ENCODE measurements around the gene SCD. TPM values are rescaled to one million over a fixed set of nuclear protein-coding genes. Genes with fewer than 3 reads are reported as not detected.

SCD gene
- total and polyA plus RNA-seq, 2 of the 13 experiments (the other 11 are each of a cell fraction or from before 2014, with no cell fraction given): 492 to 512 TPM

DNA sequence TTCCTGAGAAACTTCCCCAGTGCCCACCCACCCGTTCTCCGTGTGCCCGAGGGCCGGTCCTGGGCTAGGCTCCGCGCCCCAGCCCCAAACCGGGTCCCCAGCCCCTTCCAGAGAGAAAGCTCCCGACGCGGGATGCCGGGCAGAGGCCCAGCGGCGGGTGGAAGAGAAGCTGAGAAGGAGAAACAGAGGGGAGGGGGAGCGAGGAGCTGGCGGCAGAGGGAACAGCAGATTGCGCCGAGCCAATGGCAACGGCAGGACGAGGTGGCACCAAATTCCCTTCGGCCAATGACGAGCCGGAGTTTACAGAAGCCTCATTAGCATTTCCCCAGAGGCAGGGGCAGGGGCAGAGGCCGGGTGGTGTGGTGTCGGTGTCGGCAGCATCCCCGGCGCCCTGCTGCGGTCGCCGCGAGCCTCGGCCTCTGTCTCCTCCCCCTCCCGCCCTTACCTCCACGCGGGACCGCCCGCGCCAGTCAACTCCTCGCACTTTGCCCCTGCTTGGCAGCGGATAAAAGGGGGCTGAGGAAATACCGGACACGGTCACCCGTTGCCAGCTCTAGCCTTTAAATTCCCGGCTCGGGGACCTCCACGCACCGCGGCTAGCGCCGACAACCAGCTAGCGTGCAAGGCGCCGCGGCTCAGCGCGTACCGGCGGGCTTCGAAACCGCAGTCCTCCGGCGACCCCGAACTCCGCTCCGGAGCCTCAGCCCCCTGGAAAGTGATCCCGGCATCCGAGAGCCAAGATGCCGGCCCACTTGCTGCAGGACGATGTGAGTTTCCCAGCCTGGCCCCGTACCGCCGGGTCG, at the start of gene SCD (continued):
- TF ChIP-seq, protein P1, sequence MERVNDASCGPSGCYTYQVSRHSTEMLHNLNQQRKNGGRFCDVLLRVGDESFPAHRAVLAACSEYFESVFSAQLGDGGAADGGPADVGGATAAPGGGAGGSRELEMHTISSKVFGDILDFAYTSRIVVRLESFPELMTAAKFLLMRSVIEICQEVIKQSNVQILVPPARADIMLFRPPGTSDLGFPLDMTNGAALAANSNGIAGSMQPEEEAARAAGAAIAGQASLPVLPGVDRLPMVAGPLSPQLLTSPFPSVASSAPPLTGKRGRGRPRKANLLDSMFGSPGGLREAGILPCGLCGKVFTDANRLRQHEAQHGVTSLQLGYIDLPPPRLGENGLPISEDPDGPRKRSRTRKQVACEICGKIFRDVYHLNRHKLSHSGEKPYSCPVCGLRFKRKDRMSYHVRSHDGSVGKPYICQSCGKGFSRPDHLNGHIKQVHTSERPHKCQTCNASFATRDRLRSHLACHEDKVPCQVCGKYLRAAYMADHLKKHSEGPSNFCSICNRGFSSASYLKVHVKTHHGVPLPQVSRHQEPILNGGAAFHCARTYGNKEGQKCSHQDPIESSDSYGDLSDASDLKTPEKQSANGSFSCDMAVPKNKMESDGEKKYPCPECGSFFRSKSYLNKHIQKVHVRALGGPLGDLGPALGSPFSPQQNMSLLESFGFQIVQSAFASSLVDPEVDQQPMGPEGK (CRISPR knock-in tag; IDR thresholded peaks at IDR 0.05): peak; percentile 46; the same call in 1 of the 2 replicates
- TF ChIP-seq, protein P2, sequence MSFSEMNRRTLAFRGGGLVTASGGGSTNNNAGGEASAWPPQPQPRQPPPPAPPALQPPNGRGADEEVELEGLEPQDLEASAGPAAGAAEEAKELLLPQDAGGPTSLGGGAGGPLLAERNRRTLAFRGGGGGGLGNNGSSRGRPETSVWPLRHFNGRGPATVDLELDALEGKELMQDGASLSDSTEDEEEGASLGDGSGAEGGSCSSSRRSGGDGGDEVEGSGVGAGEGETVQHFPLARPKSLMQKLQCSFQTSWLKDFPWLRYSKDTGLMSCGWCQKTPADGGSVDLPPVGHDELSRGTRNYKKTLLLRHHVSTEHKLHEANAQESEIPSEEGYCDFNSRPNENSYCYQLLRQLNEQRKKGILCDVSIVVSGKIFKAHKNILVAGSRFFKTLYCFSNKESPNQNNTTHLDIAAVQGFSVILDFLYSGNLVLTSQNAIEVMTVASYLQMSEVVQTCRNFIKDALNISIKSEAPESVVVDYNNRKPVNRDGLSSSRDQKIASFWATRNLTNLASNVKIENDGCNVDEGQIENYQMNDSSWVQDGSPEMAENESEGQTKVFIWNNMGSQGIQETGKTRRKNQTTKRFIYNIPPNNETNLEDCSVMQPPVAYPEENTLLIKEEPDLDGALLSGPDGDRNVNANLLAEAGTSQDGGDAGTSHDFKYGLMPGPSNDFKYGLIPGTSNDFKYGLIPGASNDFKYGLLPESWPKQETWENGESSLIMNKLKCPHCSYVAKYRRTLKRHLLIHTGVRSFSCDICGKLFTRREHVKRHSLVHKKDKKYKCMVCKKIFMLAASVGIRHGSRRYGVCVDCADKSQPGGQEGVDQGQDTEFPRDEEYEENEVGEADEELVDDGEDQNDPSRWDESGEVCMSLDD (CRISPR knock-in tag; IDR thresholded peaks at IDR 0.05; ENCODE audit: borderline replicate concordance): no peak
- no peak for TF ChIP-seq ZNF335 (CRISPR knock-in tag; IDR thresholded peaks at IDR 0.05)
- TF ChIP-seq ZNF703 (CRISPR knock-in tag; IDR thresholded peaks at IDR 0.05; ENCODE audit: borderline replicate concordance): no peak
- TF ChIP-seq GFI1 (CRISPR knock-in tag; IDR thresholded peaks at IDR 0.05; ENCODE audit: borderline replicate concordance): peak; percentile 39; the same call in 1 of the 2 replicates
- 0 out of 2 replicates have a peak, but pooled peaks have one; percentile 39 for TF ChIP-seq ZNF264 (CRISPR knock-in tag; IDR thresholded peaks at IDR 0.05)
- TF ChIP-seq ZMAT3 (CRISPR knock-in tag; conservative IDR thresholded peaks at IDR 0.05): 0 out of 2 replicates have a peak, but pooled peaks have one; percentile 36
- no peak for TF ChIP-seq SRF (IDR thresholded peaks at IDR 0.05; ENCODE audit: low read depth, low read length)
- TF ChIP-seq, protein P3, sequence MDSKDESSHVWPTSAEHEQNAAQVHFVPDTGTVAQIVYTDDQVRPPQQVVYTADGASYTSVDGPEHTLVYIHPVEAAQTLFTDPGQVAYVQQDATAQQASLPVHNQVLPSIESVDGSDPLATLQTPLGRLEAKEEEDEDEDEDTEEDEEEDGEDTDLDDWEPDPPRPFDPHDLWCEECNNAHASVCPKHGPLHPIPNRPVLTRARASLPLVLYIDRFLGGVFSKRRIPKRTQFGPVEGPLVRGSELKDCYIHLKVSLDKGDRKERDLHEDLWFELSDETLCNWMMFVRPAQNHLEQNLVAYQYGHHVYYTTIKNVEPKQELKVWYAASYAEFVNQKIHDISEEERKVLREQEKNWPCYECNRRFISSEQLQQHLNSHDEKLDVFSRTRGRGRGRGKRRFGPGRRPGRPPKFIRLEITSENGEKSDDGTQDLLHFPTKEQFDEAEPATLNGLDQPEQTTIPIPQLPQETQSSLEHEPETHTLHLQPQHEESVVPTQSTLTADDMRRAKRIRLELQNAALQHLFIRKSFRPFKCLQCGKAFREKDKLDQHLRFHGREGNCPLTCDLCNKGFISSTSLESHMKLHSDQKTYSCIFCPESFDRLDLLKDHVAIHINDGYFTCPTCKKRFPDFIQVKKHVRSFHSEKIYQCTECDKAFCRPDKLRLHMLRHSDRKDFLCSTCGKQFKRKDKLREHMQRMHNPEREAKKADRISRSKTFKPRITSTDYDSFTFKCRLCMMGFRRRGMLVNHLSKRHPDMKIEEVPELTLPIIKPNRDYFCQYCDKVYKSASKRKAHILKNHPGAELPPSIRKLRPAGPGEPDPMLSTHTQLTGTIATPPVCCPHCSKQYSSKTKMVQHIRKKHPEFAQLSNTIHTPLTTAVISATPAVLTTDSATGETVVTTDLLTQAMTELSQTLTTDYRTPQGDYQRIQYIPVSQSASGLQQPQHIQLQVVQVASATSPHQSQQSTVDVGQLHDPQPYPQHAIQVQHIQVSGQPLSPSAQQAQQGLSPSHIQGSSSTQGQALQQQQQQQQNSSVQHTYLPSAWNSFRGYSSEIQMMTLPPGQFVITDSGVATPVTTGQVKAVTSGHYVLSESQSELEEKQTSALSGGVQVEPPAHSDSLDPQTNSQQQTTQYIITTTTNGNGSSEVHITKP (CRISPR knock-in tag; IDR thresholded peaks at IDR 0.05; ENCODE audit: low read depth): no peak; the same call in 1 of the 2 replicates
- no peak for TF ChIP-seq ZSCAN22 (CRISPR knock-in tag; IDR thresholded peaks at IDR 0.05)
- TF ChIP-seq, protein P4, sequence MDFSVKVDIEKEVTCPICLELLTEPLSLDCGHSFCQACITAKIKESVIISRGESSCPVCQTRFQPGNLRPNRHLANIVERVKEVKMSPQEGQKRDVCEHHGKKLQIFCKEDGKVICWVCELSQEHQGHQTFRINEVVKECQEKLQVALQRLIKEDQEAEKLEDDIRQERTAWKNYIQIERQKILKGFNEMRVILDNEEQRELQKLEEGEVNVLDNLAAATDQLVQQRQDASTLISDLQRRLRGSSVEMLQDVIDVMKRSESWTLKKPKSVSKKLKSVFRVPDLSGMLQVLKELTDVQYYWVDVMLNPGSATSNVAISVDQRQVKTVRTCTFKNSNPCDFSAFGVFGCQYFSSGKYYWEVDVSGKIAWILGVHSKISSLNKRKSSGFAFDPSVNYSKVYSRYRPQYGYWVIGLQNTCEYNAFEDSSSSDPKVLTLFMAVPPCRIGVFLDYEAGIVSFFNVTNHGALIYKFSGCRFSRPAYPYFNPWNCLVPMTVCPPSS (IDR thresholded peaks at IDR 0.05): no peak
- no peak for TF ChIP-seq ZNF550 (CRISPR knock-in tag; IDR thresholded peaks at IDR 0.05; ENCODE audit: borderline replicate concordance)
- TF ChIP-seq NFE2 (CRISPR knock-in tag; IDR thresholded peaks at IDR 0.05): no peak
- TF ChIP-seq ZNF333 (CRISPR knock-in tag; IDR thresholded peaks at IDR 0.05; ENCODE audit: borderline replicate concordance): no peak
- peak; percentile 97 for TF ChIP-seq MED8 (CRISPR knock-in tag; IDR thresholded peaks at IDR 0.05; ENCODE audit: insufficient replicate concordance)
